ENCODE data around the gene FRMPD4. TPM values are rescaled to one million over a fixed set of nuclear protein-coding genes. Genes with fewer than 3 reads are reported as not detected.

FRMPD4 gene
- total and polyA plus RNA-seq, 10 donors: not detected

GRCh38 chrX:12325171-12325570 lies 186.9 kb downstream of the FRMPD4 start:
- Histone ChIP-seq H3K4me3 (no peak overlapping the region), H3K36me3 (no peaks in the 10 kb centered on the region), H3K27ac (no peak overlapping the region), H3K4me1 (no peaks in the 10 kb centered on the region), H3K27me3 (replicated peaks in 1 of 7) (no peaks in the 10 kb centered on the region), H3K9me3 (no peaks in the 10 kb centered on the region)
- WGBS, 5 donors: 53 to 75% (median 67%) methylated on average over 2 of the region's 2 CpGs
- no peak for DNase-seq
- TF ChIP-seq CTCF (IDR thresholded peaks at IDR 0.05 in 8 of 11, conservative IDR thresholded peaks at IDR 0.05 in 3 of 11) (no peak), POLR2AphosphoS5 (IDR thresholded peaks at IDR 0.05) (no peak), POLR2A (IDR thresholded peaks at IDR 0.05) (no peak)
- intact Hi-C loops (cut with DNase I; ENCODE audit: low total_unique reads): no loop called here

- H3K27ac ChIP-seq: no peak overlapping the region
- H3K4me3 ChIP-seq: no peak overlapping the region
- peaks cover 0 to 4% (median 0%) of the 10 kb centered on the region in 7 donors for H3K27me3 ChIP-seq (replicated peaks in 1 of 7)
- H3K36me3 ChIP-seq: no peaks in the 10 kb centered on the region
- intact Hi-C loops (cut with DNase I; ENCODE audit: low total_unique reads): no loop called here
- no peak for DNase-seq
- TF ChIP-seq POLR2A (IDR thresholded peaks at IDR 0.05) (no peak), POLR2AphosphoS5 (IDR thresholded peaks at IDR 0.05) (no peak), CTCF (IDR thresholded peaks at IDR 0.05 in 8 of 11, conservative IDR thresholded peaks at IDR 0.05 in 3 of 11) (no peak)
- H3K9me3 ChIP-seq: no peaks in the 10 kb centered on the region
- H3K4me1 ChIP-seq: no peaks in the 10 kb centered on the region
These were observed 189.6 kb downstream of the FRMPD4 start for GRCh38 chrX:12327836-12328235.

- TF ChIP-seq POLR2A (IDR thresholded peaks at IDR 0.05) (no peak), POLR2AphosphoS5 (IDR thresholded peaks at IDR 0.05) (no peak), CTCF (IDR thresholded peaks at IDR 0.05 in 8 of 11, conservative IDR thresholded peaks at IDR 0.05 in 3 of 11) (no peak)
- WGBS, 5 donors: 52 to 79% (median 63%) methylated on average over 3 of the region's 3 CpGs
- intact Hi-C loops (cut with DNase I; ENCODE audit: low total_unique reads): no loop called here
- no peak overlapping the region for H3K27ac ChIP-seq
- no peaks in the 10 kb centered on the region for H3K4me1 ChIP-seq
- H3K4me3 ChIP-seq: no peak overlapping the region
- no peaks in the 10 kb centered on the region for H3K9me3 ChIP-seq
- H3K27me3 ChIP-seq (replicated peaks in 1 of 7): peaks cover 0 to 8% (median 0%) of the 10 kb centered on the region in 7 donors
- no peaks in the 10 kb centered on the region for H3K36me3 ChIP-seq
- no peak for DNase-seq
These were observed 191.2 kb downstream of the FRMPD4 start for GRCh38 chrX:12329476-12329875.

GRCh38 chrX:12330841-12331240 lies 192.6 kb downstream of the FRMPD4 start:
- Histone ChIP-seq H3K9me3 (no peaks in the 10 kb centered on the region), H3K36me3 (no peaks in the 10 kb centered on the region), H3K27me3 (replicated peaks in 1 of 7) (peaks cover 0 to 9% (median 0%) of the 10 kb centered on the region in 7 donors), H3K4me1 (no peaks in the 10 kb centered on the region), H3K4me3 (no peak overlapping the region), H3K27ac (no peak overlapping the region)
- intact Hi-C loops (cut with DNase I; ENCODE audit: low total_unique reads): no loop called here
- WGBS, 5 donors: 75 to 93% (median 81%) methylated on average over 3 of the region's 3 CpGs
- DNase-seq: no peak
- TF ChIP-seq CTCF (IDR thresholded peaks at IDR 0.05 in 8 of 11, conservative IDR thresholded peaks at IDR 0.05 in 3 of 11) (no peak), POLR2AphosphoS5 (IDR thresholded peaks at IDR 0.05) (no peak), POLR2A (IDR thresholded peaks at IDR 0.05) (no peak)
